Peyer's patch (tissue), 4 donors: ENCODE data around the gene MBLAC1.

Source experiments
- POLR2A ChIP-seq, 2 donors: fragments of 450-650 bp; IDR thresholded peaks; one replicate each; pipeline ENCODE4 v1.5.1; 2017; ENCODE audit warnings: antibody characterized with exemption in 2 of 2, mild to moderate bottlenecking in 2 of 2, moderate library complexity in 2 of 2
- TF ChIP-seq, protein P1 (sequence below), 6 experiments: fragments of 450-650 bp in 4 of 6; fragments of 200-600 bp in 2 of 6; sonication (generic) in 1 of 6; IDR thresholded peaks; one replicate each; pipeline ENCODE4 v1.5.1; 2017 to 2019; ENCODE audit warnings: antibody characterized with exemption in 6 of 6, mild to moderate bottlenecking in 3 of 6, moderate library complexity in 1 of 6

DNA sequence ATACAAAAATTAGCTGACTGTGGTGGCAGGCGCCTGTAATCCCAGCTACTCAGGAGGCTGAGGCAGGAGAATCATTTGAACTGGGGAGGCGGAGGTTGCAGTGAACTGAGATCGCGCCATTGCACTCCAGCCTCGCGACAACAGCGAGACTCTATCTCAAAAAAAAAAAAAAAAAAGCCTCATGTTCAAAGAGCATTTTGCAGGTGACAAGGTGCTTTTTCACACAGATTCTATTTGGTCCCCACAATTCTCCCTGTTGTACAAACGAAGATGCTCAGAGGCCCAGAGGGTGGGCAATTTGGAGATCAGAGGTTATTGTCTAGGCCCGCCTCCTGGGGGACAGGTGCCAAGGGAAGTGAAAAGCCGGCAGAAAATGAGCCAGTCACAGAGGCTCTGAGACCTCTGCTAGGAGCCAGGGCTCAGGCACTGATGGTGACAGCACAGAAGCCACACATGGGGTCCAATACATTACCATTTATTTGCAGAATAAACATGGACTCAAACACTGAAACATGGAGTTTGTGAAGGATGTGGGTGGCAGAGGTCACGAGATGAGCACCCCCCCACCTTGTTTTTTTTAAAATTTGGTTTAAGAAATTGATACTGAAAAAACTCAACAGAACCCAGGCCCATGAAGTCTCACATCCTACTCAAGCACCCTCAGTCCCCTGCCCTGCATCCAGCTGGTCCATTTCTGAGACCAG lies 42.5 kb downstream of the MBLAC1 start:
- TF ChIP-seq, protein P1, sequence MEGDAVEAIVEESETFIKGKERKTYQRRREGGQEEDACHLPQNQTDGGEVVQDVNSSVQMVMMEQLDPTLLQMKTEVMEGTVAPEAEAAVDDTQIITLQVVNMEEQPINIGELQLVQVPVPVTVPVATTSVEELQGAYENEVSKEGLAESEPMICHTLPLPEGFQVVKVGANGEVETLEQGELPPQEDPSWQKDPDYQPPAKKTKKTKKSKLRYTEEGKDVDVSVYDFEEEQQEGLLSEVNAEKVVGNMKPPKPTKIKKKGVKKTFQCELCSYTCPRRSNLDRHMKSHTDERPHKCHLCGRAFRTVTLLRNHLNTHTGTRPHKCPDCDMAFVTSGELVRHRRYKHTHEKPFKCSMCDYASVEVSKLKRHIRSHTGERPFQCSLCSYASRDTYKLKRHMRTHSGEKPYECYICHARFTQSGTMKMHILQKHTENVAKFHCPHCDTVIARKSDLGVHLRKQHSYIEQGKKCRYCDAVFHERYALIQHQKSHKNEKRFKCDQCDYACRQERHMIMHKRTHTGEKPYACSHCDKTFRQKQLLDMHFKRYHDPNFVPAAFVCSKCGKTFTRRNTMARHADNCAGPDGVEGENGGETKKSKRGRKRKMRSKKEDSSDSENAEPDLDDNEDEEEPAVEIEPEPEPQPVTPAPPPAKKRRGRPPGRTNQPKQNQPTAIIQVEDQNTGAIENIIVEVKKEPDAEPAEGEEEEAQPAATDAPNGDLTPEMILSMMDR (IDR thresholded peaks at IDR 0.05), result no peak
- TF ChIP-seq POLR2A (IDR thresholded peaks at IDR 0.05), result no peak
